ENCODE data around the gene CERS6. TPM values are rescaled to one million over a fixed set of nuclear protein-coding genes. Genes with fewer than 3 reads are reported as not detected.

CERS6 gene
- total RNA-seq, 3 donors from 2014 or later: 36.4 to 46.4 (median 44.8) TPM

- TF ChIP-seq CTCF (IDR thresholded peaks at IDR 0.05) (no peak), POLR2A (IDR thresholded peaks at IDR 0.05) (no peak), POLR2AphosphoS5 (IDR thresholded peaks at IDR 0.05) (no peak)
Observed at GRCh38 chr2:168525716-168526446, 69.8 kb downstream of the CERS6 start.

GRCh38 chr2:168526641-168527040 lies 70.6 kb downstream of the CERS6 start:
- no peaks in the 10 kb centered on the region for H3K36me3 ChIP-seq
- H3K4me1 ChIP-seq: no peaks in the 10 kb centered on the region
- DNase-seq (ENCODE audit: low spot score in 2 of 2): no peak
- intact Hi-C loops (cut with DNase I; ENCODE audit: low total_unique reads): no loop called here
- H3K27me3 ChIP-seq: no peaks in the 10 kb centered on the region
- H3K27ac ChIP-seq: peak overlapping the region; percentile 42 to 48
- TF ChIP-seq POLR2A (IDR thresholded peaks at IDR 0.05) (no peak), CTCF (IDR thresholded peaks at IDR 0.05) (no peak), POLR2AphosphoS5 (IDR thresholded peaks at IDR 0.05) (no peak)
- H3K9me3 ChIP-seq: no peaks in the 10 kb centered on the region
- no peak overlapping the region for H3K4me3 ChIP-seq

More at GRCh38 chr2:168525716-168526446, 69.8 kb downstream of the CERS6 start:
- H3K27me3 ChIP-seq: no peaks in the 10 kb centered on the region
- H3K36me3 ChIP-seq: no peaks in the 10 kb centered on the region
- H3K4me1 ChIP-seq: no peaks in the 10 kb centered on the region
- no peak for DNase-seq (ENCODE audit: low spot score in 2 of 2)
- peak overlapping the region; percentile 42 to 48 for H3K27ac ChIP-seq
- no peaks in the 10 kb centered on the region for H3K9me3 ChIP-seq
- intact Hi-C loops (cut with DNase I; ENCODE audit: low total_unique reads): no loop called here
- H3K4me3 ChIP-seq: no peak overlapping the region

- Histone ChIP-seq H3K4me1 (no peaks in the 10 kb centered on the region), H3K27ac (no peak overlapping the region)
- intact Hi-C loops (cut with DNase I; ENCODE audit: low total_unique reads): no loop called here
Observed at GRCh38 chr2:168528016-168528415, 71.9 kb downstream of the CERS6 start.

GRCh38 chr2:168528469-168528868 lies 72.4 kb downstream of the CERS6 start:
- Histone ChIP-seq H3K9me3 (no peaks in the 10 kb centered on the region), H3K27ac (no peak overlapping the region), H3K4me1 (no peaks in the 10 kb centered on the region), H3K36me3 (no peaks in the 10 kb centered on the region), H3K27me3 (no peaks in the 10 kb centered on the region), H3K4me3 (no peak overlapping the region)
- intact Hi-C loops (cut with DNase I; ENCODE audit: low total_unique reads): no loop called here
- TF ChIP-seq POLR2A (IDR thresholded peaks at IDR 0.05) (no peak), POLR2AphosphoS5 (IDR thresholded peaks at IDR 0.05) (no peak), CTCF (IDR thresholded peaks at IDR 0.05) (no peak)
- no peak for DNase-seq (ENCODE audit: low spot score in 2 of 2)

More at GRCh38 chr2:168528016-168528415, 71.9 kb downstream of the CERS6 start:
- Histone ChIP-seq H3K36me3 (no peaks in the 10 kb centered on the region), H3K27me3 (no peaks in the 10 kb centered on the region), H3K9me3 (no peaks in the 10 kb centered on the region), H3K4me3 (no peak overlapping the region)
- DNase-seq (ENCODE audit: low spot score in 2 of 2): no peak
- TF ChIP-seq POLR2A (IDR thresholded peaks at IDR 0.05): no peak
- no peak for TF ChIP-seq CTCF (IDR thresholded peaks at IDR 0.05)
- TF ChIP-seq POLR2AphosphoS5 (IDR thresholded peaks at IDR 0.05): no peak

GRCh38 chr2:168529054-168529833 lies 73.2 kb downstream of the CERS6 start:
- Histone ChIP-seq H3K27me3 (no peaks in the 10 kb centered on the region), H3K36me3 (no peaks in the 10 kb centered on the region), H3K9me3 (no peaks in the 10 kb centered on the region), H3K4me3 (no peak overlapping the region), H3K4me1 (no peaks in the 10 kb centered on the region), H3K27ac (peak overlapping the region; percentile 15 to 60)
- intact Hi-C loops (cut with DNase I; ENCODE audit: low total_unique reads): no loop called here
- DNase-seq (ENCODE audit: low spot score in 2 of 2): no peak
- no peak for TF ChIP-seq CTCF (IDR thresholded peaks at IDR 0.05)
- no peak for TF ChIP-seq POLR2A (IDR thresholded peaks at IDR 0.05)
- TF ChIP-seq POLR2AphosphoS5 (IDR thresholded peaks at IDR 0.05): no peak

Data from breast epithelium (tissue), 4 donors.